ENCODE results near the gene PRR20G. TPM values are rescaled to one million over a fixed set of nuclear protein-coding genes. Genes with fewer than 3 reads are reported as not detected.

The PRR20G gene
- total and polyA plus RNA-seq, 2 donors (not counting 1 experiment from before 2014, with no cell fraction given), result not detected

DNA sequence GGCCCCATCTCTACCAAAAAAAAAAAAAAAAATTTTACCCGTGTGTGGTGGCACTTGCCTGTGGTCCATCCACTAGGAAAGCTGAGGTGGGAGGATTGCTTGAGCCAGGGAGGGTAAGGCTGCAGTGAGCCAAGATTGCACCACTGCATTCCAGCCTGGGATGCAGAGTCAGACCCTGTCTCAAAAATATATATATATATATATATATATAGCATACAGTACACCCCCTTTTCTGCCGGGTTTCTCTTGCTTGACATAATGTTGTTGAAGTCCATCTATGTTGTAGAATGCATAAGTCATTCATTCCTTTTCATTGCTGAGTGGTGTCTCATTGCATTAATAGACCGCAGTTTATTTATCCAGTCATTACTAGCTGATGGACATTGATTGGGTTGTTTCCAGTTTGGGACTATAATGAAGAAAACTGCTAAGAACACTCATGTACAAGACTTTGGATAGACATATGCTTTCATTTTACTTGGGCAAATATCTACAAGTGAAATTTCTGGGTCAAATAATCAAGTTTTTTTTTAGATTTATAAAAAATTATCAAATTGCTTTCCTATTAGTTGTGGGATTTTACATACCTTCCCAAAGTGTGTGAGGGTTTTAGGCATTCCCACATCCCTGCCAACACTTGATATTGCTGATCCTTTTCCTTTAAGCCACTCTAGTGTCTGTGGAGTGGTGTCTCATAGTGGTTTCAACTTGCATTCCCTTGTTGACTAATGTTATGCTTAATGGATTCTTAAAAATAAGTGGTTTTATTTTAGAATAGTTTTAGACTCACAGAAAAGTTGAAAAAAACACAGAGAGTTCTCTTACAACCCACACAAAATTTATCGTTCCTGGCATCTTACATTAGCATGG is 2.1 kb upstream of the PRR20G start:
- H3K9me3 Mint-ChIP-seq (ENCODE audit: insufficient read depth), result peaks cover 11% of the 10 kb centered on the region
- DNase-seq (no peak), ATAC-seq (ENCODE audit: low read depth) (no peak)
- Histone ChIP-seq H2AFZ (ENCODE audit: insufficient read depth, low read depth, low read length, poor library complexity, severe bottlenecking) (no peak overlapping the region), H3K9ac (ENCODE audit: low read length) (no peak overlapping the region), H3K9me3 (ENCODE audit: control extremely low read depth in 1 of 3, control insufficient read depth in 2 of 3, insufficient read depth in 1 of 3, low read length in 2 of 3) (peaks cover 0 to 27% (median 0%) of the 10 kb centered on the region in 3 donors), H3K27me3 (replicated peaks in 1 of 4; ENCODE audit: control extremely low read depth in 1 of 4, control insufficient read depth in 3 of 4, insufficient read depth in 4 of 4, low read length in 3 of 4) (no peaks in the 10 kb centered on the region), H3K4me1 (ENCODE audit: control insufficient read depth in 2 of 2, insufficient read depth in 2 of 2, low read length in 2 of 2) (no peaks in the 10 kb centered on the region), H3K4me2 (replicated peaks; ENCODE audit: low read depth, low read length, poor library complexity, severe bottlenecking) (no peak overlapping the region), H4K20me1 (ENCODE audit: control insufficient read depth, insufficient read depth, low read length, poor library complexity, severe bottlenecking) (no peaks in the 10 kb centered on the region), H3K4me3 (ENCODE audit: control extremely low read depth in 1 of 5, extremely low read depth in 1 of 5, insufficient read depth in 1 of 5, low read depth in 2 of 5, low read length in 4 of 5) (no peak overlapping the region), H3K79me2 (ENCODE audit: control insufficient read depth, insufficient read depth, low read length) (no peaks in the 10 kb centered on the region), H3K36me3 (replicated peaks in 1 of 2; ENCODE audit: control extremely low read depth in 1 of 2, control insufficient read depth in 1 of 2, extremely low read depth in 1 of 2, insufficient read depth in 2 of 2, low read length in 1 of 2) (no peaks in the 10 kb centered on the region), H3K27ac (ENCODE audit: low read length in 2 of 2) (no peak overlapping the region)
- intact Hi-C loops (cut with micrococcal nuclease), result no loop called here
- H3K27me3 Mint-ChIP-seq, result peaks cover 3% of the 10 kb centered on the region
- TF ChIP-seq, protein P1, sequence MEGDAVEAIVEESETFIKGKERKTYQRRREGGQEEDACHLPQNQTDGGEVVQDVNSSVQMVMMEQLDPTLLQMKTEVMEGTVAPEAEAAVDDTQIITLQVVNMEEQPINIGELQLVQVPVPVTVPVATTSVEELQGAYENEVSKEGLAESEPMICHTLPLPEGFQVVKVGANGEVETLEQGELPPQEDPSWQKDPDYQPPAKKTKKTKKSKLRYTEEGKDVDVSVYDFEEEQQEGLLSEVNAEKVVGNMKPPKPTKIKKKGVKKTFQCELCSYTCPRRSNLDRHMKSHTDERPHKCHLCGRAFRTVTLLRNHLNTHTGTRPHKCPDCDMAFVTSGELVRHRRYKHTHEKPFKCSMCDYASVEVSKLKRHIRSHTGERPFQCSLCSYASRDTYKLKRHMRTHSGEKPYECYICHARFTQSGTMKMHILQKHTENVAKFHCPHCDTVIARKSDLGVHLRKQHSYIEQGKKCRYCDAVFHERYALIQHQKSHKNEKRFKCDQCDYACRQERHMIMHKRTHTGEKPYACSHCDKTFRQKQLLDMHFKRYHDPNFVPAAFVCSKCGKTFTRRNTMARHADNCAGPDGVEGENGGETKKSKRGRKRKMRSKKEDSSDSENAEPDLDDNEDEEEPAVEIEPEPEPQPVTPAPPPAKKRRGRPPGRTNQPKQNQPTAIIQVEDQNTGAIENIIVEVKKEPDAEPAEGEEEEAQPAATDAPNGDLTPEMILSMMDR (IDR thresholded peaks at IDR 0.05), result no peak
- POLR2A ChIA-PET, result no interaction called here
- WGBS (ENCODE audit: insufficient coverage), result no CpG with 5 or more reads among the region's 4 CpGs
- no peak overlapping the region for H3K27ac Mint-ChIP-seq
- no peaks in the 10 kb centered on the region for H3K4me1 Mint-ChIP-seq
- CTCF ChIA-PET, result no interaction called here
- no peak overlapping the region for H3K4me3 Mint-ChIP-seq

DNA sequence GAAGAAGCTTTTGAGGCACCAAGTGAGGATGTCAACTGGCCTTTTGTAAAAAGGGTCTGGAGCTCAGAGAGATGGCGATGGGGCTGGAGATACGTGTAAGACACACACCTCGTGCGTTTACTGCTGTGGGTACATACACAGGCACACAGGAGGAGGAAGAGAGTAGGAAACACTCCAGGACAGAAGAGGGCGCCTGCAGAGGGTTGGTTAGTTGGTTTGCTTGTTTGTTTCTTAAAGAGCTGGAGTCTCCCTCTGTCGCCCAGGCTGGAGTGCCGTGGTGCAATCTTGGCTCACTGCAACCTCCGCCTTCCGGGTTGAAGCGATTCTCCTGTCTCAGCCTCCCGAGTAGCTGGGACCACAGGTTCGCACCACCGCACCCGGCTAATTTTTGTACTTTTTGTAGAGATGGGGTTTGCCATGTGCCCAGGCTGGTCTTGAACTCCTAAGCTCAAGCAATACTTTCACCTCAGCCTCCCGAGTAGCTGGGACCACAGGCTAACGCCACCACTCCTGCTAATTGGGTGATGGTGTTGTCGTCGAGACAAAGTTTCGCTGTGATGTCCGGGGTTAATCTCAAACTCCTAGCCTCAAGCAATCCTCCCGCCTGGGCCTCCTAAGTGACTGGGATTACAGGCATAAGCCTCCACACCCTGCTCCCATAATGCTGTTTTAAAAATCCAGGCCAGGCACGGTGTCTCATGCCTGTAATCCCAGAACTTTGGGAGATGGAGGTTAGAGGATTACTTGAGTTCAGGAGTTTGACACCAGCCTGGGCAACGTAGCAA is 1.3 kb upstream of the PRR20G start:
- Mint-ChIP-seq H3K4me3 (no peak overlapping the region), H3K27ac (no peak overlapping the region), H3K9me3 (ENCODE audit: insufficient read depth) (peaks cover 11% of the 10 kb centered on the region), H3K27me3 (no peaks in the 10 kb centered on the region), H3K4me1 (no peaks in the 10 kb centered on the region)
- ChIA-PET POLR2A (no interaction called here), CTCF (no interaction called here)
- H3K36me3 ChIP-seq (replicated peaks in 1 of 2; ENCODE audit: control extremely low read depth in 1 of 2, control insufficient read depth in 1 of 2, extremely low read depth in 1 of 2, insufficient read depth in 2 of 2, low read length in 1 of 2), result no peaks in the 10 kb centered on the region
- no peak overlapping the region for H2AFZ ChIP-seq (ENCODE audit: insufficient read depth, low read depth, low read length, poor library complexity, severe bottlenecking)
- ATAC-seq (ENCODE audit: low read depth), result no peak
- H3K4me1 ChIP-seq (ENCODE audit: control insufficient read depth in 2 of 2, insufficient read depth in 2 of 2, low read length in 2 of 2), result no peaks in the 10 kb centered on the region
- intact Hi-C loops (cut with micrococcal nuclease), result no loop called here
- no peak for DNase-seq
- no peak overlapping the region for H3K4me3 ChIP-seq (ENCODE audit: control extremely low read depth in 1 of 5, extremely low read depth in 1 of 5, insufficient read depth in 1 of 5, low read depth in 2 of 5, low read length in 4 of 5)
- H3K9me3 ChIP-seq (ENCODE audit: control extremely low read depth in 1 of 3, control insufficient read depth in 2 of 3, insufficient read depth in 1 of 3, low read length in 2 of 3), result peaks cover 0 to 31% (median 0%) of the 10 kb centered on the region in 3 donors
- no peak overlapping the region for H3K4me2 ChIP-seq (replicated peaks; ENCODE audit: low read depth, low read length, poor library complexity, severe bottlenecking)
- H4K20me1 ChIP-seq (ENCODE audit: control insufficient read depth, insufficient read depth, low read length, poor library complexity, severe bottlenecking), result no peaks in the 10 kb centered on the region
- H3K27me3 ChIP-seq (replicated peaks in 1 of 4; ENCODE audit: control extremely low read depth in 1 of 4, control insufficient read depth in 3 of 4, insufficient read depth in 4 of 4, low read length in 3 of 4), result no peaks in the 10 kb centered on the region
- WGBS (ENCODE audit: insufficient coverage), result 91% methylated on average over 20 of the region's 23 CpGs
- H3K27ac ChIP-seq (ENCODE audit: low read length in 2 of 2), result no peak overlapping the region
- no peaks in the 10 kb centered on the region for H3K79me2 ChIP-seq (ENCODE audit: control insufficient read depth, insufficient read depth, low read length)
- H3K9ac ChIP-seq (ENCODE audit: low read length), result no peak overlapping the region
- no peak for TF ChIP-seq EZH2 (IDR thresholded peaks at IDR 0.05; ENCODE audit: borderline replicate concordance, insufficient read depth, low read depth, low read length, poor library complexity, severe bottlenecking)
- TF ChIP-seq, protein P1 (IDR thresholded peaks at IDR 0.05), result no peak

Data from B cell (primary cell).